SK-N-SH (cell line): ENCODE measurements around the gene CALB2. TPM values are rescaled to one million over a fixed set of nuclear protein-coding genes. Genes with fewer than 3 reads are reported as not detected.

Experiments
- CTCF ChIA-PET: fragments of 300-600, 350-600 bp; formaldehyde crosslinking; extraction: SDS; loops from one replicate; lab custom pipeline; 2021; lab: Yijun Ruan, JAX
- POLR2A ChIA-PET: fragments of 350-600 bp; sonication (Branson Sonifier 250); formaldehyde crosslinking; extraction: SDS; loops from one replicate; lab custom pipeline; 2020; ENCODE audit warnings: antibody characterized with exemption, inconsistent platforms; lab: Yijun Ruan, JAX
- DNase-seq: peaks from one replicate; pipeline ENCODE4 v3.0.0; 2012
- H2AFZ ChIP-seq: fragments of 200-600 bp; sonication (generic); 2 replicates; pipeline ENCODE4 v1.8.1; 2016; ENCODE audit warnings: antibody characterized with exemption, mild to moderate bottlenecking, low read depth
- H3F3A ChIP-seq: fragments of 200-600 bp; sonication (generic); replicated peaks from 2 replicates; pipeline ENCODE3; 2016; ENCODE audit warnings: antibody characterized with exemption, mild to moderate bottlenecking; ENCODE audit not compliant: insufficient read depth
- H3K27ac ChIP-seq, 2 experiments: fragments of 200-500 bp in 1 of 2; fragments of 200-600 bp in 1 of 2; sonication (Bioruptor generic) in 1 of 2; sonication (generic), shearing (Covaris generic) in 1 of 2; 2 replicates each; pipeline versions ENCODE4 v1.5.1 to v1.6.1; 2014 to 2016; ENCODE audit warnings: low read depth in 2 of 2, inconsistent platforms in 1 of 2, low read length in 1 of 2, mild to moderate bottlenecking in 1 of 2, mixed read lengths in 1 of 2
- H3K27me3 ChIP-seq: fragments of 200-600 bp; sonication (generic), shearing (Covaris generic); 2 replicates; pipeline ENCODE4 v1.6.1; 2016; ENCODE audit warnings: mixed run types; ENCODE audit not compliant: insufficient read depth
- H3K36me3 ChIP-seq, 2 experiments: fragments of 200-500 bp in 1 of 2; fragments of 200-600 bp in 1 of 2; sonication (Bioruptor generic) in 1 of 2; sonication (generic) in 1 of 2; replicated peaks in 1 of 2; 2 replicates each; pipeline versions ENCODE3 to v1.5.1; 2014 to 2016; ENCODE audit warnings: low read length in 1 of 2, mild to moderate bottlenecking in 1 of 2; ENCODE audit not compliant: insufficient read depth in 2 of 2, control insufficient read depth in 1 of 2
- H3K4me1 ChIP-seq, 2 experiments: fragments of 200-500 bp in 1 of 2; fragments of 200-600 bp in 1 of 2; sonication (Bioruptor generic) in 1 of 2; sonication (generic), shearing (Covaris generic) in 1 of 2; 2 replicates each; pipeline versions ENCODE4 v1.5.1 to v1.6.1; 2014 to 2016; ENCODE audit warnings: low read depth in 1 of 2, low read length in 1 of 2, mixed run types in 1 of 2; ENCODE audit not compliant: insufficient read depth in 2 of 2, control insufficient read depth in 1 of 2
- H3K4me2 ChIP-seq: fragments of 200-600 bp; sonication (generic), shearing (Covaris generic); 2 replicates; pipeline ENCODE4 v1.6.1; 2017; ENCODE audit warnings: mixed run types
- H3K4me3 ChIP-seq, 2 experiments: fragments of 200-500 bp in 1 of 2; fragments of 200-600 bp in 1 of 2; sonication (Bioruptor generic) in 1 of 2; sonication (generic), shearing (Covaris generic) in 1 of 2; 2 replicates each; pipeline versions ENCODE4 v1.5.1 to v1.8.1; 2014 to 2016; ENCODE audit warnings: low read depth in 2 of 2, inconsistent platforms in 1 of 2, low read length in 1 of 2, mild to moderate bottlenecking in 1 of 2, mixed read lengths in 1 of 2, moderate library complexity in 1 of 2
- H3K79me2 ChIP-seq: fragments of 200-600 bp; sonication (generic); 2 replicates; pipeline ENCODE4 v1.8.1; 2017; ENCODE audit warnings: mild to moderate bottlenecking; ENCODE audit not compliant: insufficient read depth
- H3K9ac ChIP-seq: fragments of 200-600 bp; sonication (generic); 2 replicates; pipeline ENCODE4 v1.6.1; 2017; ENCODE audit warnings: mixed run types
- H3K9me2 ChIP-seq: fragments of 200-600 bp; sonication (generic); 2 replicates; pipeline ENCODE4 v1.6.1; 2017; ENCODE audit warnings: mixed run types
- H3K9me3 ChIP-seq: fragments of 200-600 bp; sonication (generic); 2 replicates; pipeline ENCODE4 v1.6.1; 2017; ENCODE audit warnings: mixed run types, mild to moderate bottlenecking, moderate library complexity
- H4K20me1 ChIP-seq: fragments of 200-600 bp; sonication (generic); 2 replicates; pipeline ENCODE4 v1.6.1; 2017; ENCODE audit warnings: mild to moderate bottlenecking, mixed run types; ENCODE audit not compliant: insufficient read depth
- CHD2 ChIP-seq: fragments of 150-350 bp; IDR thresholded peaks from 2 replicates; pipeline ENCODE4 v1.6.1; 2018; ENCODE audit warnings: low read length; ENCODE audit not compliant: partially characterized antibody
- ELF1 ChIP-seq: IDR thresholded peaks from 2 replicates; pipeline ENCODE4 v1.4.0; 2012
- EP300 ChIP-seq, 2 experiments: IDR thresholded peaks; 2 replicates each; pipeline versions ENCODE4 v1.4.0 to v1.6.1; 2012; ENCODE audit warnings: borderline replicate concordance in 1 of 2, low read depth in 1 of 2, low read length in 1 of 2
- EZH2phosphoT487 ChIP-seq: fragments of 200-600 bp; sonication (generic); IDR thresholded peaks from 2 replicates; pipeline ENCODE4 v1.6.1; 2017; ENCODE audit warnings: low read depth, mixed run types, mild to moderate bottlenecking, antibody characterized with exemption, moderate library complexity, borderline replicate concordance
- FOSL2 ChIP-seq: IDR thresholded peaks from 2 replicates; pipeline ENCODE4 v1.4.0; 2012; ENCODE audit warnings: low read depth, mild to moderate bottlenecking, moderate library complexity, borderline replicate concordance
- FOXJ3 ChIP-seq: sonication (generic); formaldehyde crosslinking; IDR thresholded peaks from 2 replicates; pipeline ENCODE4 v1.5.1; 2020; ENCODE audit warnings: mild to moderate bottlenecking, missing genetic modification reagents
- FOXM1 ChIP-seq: IDR thresholded peaks from 2 replicates; pipeline ENCODE4 v1.4.0; 2012; ENCODE audit warnings: low read depth, mild to moderate bottlenecking
- JUND ChIP-seq: IDR thresholded peaks from 2 replicates; pipeline ENCODE4 v1.4.0; 2012
- MEF2A ChIP-seq: IDR thresholded peaks from 2 replicates; pipeline ENCODE4 v1.4.0; 2012; ENCODE audit warnings: low read depth, borderline replicate concordance
- NRF1 ChIP-seq: IDR thresholded peaks from 2 replicates; pipeline ENCODE4 v1.6.1; 2012; ENCODE audit warnings: low read depth, mild to moderate bottlenecking, low read length
- RAD21 ChIP-seq: IDR thresholded peaks from 2 replicates; pipeline ENCODE4 v1.6.1; 2012; ENCODE audit warnings: mild to moderate bottlenecking, low read length
- RFX5 ChIP-seq: IDR thresholded peaks from 2 replicates; pipeline ENCODE4 v1.6.1; 2012; ENCODE audit warnings: mild to moderate bottlenecking, improper control_type of control experiment, low read length
- SIN3A ChIP-seq: IDR thresholded peaks from 2 replicates; pipeline ENCODE4 v1.6.1; 2012; ENCODE audit warnings: low read depth, mild to moderate bottlenecking, low read length, moderate library complexity, borderline replicate concordance
- TCF12 ChIP-seq: IDR thresholded peaks from 2 replicates; pipeline ENCODE4 v1.4.0; 2012
- TEAD4 ChIP-seq: IDR thresholded peaks from 2 replicates; pipeline ENCODE4 v1.4.0; 2012; ENCODE audit warnings: mild to moderate bottlenecking, borderline replicate concordance; ENCODE audit not compliant: insufficient read depth
- WGBS: methylation state at CpG from one replicate; pipeline ENCODE4 v1.1.6; 2017; ENCODE audit warnings: low lambda C conversion rate; 5-methylcytosine and 5-hydroxymethylcytosine counted together
- polyA plus RNA-seq, 3 experiments: library from polyadenylated mRNA; depleted of rRNA; stranded (reverse); fragments of >200 nt; gene quantifications; 2 replicates each; pipeline ENCODE4 v1.2.3, GENCODE V29; 2012
- TF ChIP-seq, protein P1 (sequence below): IDR thresholded peaks from 2 replicates; pipeline ENCODE4 v1.4.0; 2012; ENCODE audit warnings: low read depth, borderline replicate concordance
- TF ChIP-seq, protein P2 (sequence below): fragments of 200-600 bp; sonication (generic); IDR thresholded peaks from 2 replicates; pipeline ENCODE4 v1.6.1; 2017; ENCODE audit warnings: antibody characterized with exemption, mild to moderate bottlenecking, moderate library complexity
- TF ChIP-seq, protein P3 (sequence below): fragments of 150-350 bp; IDR thresholded peaks from 2 replicates; pipeline ENCODE4 v1.6.1; 2016; ENCODE audit warnings: mild to moderate bottlenecking, low read depth, low read length
- TF ChIP-seq, protein P4 (sequence below): IDR thresholded peaks from 2 replicates; pipeline ENCODE4 v1.6.1; 2012; ENCODE audit warnings: mild to moderate bottlenecking, low read depth, low read length, moderate library complexity

The CALB2 gene
- polyA plus RNA-seq, 1 of the 3 experiments (the other 2 are of a cell fraction), result 0.12 TPM

DNA sequence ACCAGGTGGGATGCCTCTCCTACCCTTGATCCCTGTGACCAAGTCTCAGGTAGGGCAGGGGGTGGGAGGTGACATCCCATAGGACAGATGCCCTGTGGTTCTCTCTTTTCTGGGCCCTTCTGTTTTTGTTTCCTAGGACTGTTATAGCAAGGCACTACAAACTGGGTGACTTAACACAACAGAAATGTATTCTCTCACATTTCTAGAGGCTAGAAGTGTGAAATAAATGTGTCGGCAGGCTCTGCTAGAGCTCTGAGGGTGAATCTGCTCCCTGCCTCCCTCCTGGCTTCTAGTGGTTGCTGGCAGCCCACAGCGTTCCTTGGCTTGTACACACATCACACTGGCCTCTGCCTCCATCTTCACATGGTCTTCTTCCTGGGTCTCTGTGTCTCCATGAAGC is 12.7 kb downstream of the CALB2 start:
- Histone ChIP-seq H3K4me2 (no peak overlapping the region), H3K4me3 (no peak overlapping the region), H3K9ac (no peak overlapping the region), H3K27me3 (no peaks in the 10 kb centered on the region; the same call in 1 of the 2 replicates), H3K36me3 (no peaks in the 10 kb centered on the region), H3K79me2 (no peaks in the 10 kb centered on the region), H3K9me3 (no peaks in the 10 kb centered on the region), H3K27ac (no peak overlapping the region), H3F3A (no peaks in the 10 kb centered on the region), H3K9me2 (no peaks in the 10 kb centered on the region), H2AFZ (no peak overlapping the region), H4K20me1 (no peaks in the 10 kb centered on the region), H3K4me1 (peaks cover 0 to 3% of the 10 kb centered on the region in 2 experiments; a peak in 1 of 4 replicates)
- POLR2A ChIA-PET, result no interaction called here
- TF ChIP-seq FOXM1 (no peak), RFX5 (no peak), MEF2A (no peak), FOXJ3 (CRISPR knock-in tag) (no peak), TCF12 (no peak)
- TF ChIP-seq, protein P1, sequence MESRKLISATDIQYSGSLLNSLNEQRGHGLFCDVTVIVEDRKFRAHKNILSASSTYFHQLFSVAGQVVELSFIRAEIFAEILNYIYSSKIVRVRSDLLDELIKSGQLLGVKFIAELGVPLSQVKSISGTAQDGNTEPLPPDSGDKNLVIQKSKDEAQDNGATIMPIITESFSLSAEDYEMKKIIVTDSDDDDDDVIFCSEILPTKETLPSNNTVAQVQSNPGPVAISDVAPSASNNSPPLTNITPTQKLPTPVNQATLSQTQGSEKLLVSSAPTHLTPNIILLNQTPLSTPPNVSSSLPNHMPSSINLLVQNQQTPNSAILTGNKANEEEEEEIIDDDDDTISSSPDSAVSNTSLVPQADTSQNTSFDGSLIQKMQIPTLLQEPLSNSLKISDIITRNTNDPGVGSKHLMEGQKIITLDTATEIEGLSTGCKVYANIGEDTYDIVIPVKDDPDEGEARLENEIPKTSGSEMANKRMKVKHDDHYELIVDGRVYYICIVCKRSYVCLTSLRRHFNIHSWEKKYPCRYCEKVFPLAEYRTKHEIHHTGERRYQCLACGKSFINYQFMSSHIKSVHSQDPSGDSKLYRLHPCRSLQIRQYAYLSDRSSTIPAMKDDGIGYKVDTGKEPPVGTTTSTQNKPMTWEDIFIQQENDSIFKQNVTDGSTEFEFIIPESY, result no peak
- TF ChIP-seq, protein P2, sequence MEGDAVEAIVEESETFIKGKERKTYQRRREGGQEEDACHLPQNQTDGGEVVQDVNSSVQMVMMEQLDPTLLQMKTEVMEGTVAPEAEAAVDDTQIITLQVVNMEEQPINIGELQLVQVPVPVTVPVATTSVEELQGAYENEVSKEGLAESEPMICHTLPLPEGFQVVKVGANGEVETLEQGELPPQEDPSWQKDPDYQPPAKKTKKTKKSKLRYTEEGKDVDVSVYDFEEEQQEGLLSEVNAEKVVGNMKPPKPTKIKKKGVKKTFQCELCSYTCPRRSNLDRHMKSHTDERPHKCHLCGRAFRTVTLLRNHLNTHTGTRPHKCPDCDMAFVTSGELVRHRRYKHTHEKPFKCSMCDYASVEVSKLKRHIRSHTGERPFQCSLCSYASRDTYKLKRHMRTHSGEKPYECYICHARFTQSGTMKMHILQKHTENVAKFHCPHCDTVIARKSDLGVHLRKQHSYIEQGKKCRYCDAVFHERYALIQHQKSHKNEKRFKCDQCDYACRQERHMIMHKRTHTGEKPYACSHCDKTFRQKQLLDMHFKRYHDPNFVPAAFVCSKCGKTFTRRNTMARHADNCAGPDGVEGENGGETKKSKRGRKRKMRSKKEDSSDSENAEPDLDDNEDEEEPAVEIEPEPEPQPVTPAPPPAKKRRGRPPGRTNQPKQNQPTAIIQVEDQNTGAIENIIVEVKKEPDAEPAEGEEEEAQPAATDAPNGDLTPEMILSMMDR, result no peak
- CTCF ChIA-PET, result interaction anchor here (1.5 to 3.2 kb wide), 2 partner anchors 13 to 14 kb away, joined by 3 to 14 read pairs; partner anchors contain the start of gene CALB2
- DNase-seq, result no peak
- 63% methylated on average over 2 of the region's 2 CpGs for WGBS

DNA sequence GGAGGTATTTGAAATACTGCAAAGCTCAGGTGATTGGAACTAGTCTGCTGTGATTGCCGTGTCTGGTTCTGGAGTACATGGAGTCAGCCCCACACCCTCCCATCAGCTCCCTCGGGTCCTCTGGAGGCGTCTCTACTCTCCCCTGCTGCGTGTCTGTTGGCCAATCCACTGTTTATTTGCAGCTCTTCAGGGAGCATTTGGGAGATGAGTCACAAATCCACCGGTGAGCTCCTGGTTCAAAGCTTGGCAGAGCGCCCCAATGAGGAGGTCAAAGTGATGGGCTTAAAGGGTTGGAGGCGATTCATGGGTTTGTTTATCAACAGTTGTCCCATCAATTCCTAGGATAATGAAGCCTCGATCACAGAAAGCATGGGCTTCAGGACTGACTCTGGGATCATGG is 14.6 kb downstream of the CALB2 start:
- H3K79me2 ChIP-seq, result no peaks in the 10 kb centered on the region
- H3K27ac ChIP-seq, result no peak overlapping the region
- H2AFZ ChIP-seq, result no peak overlapping the region
- H3K27me3 ChIP-seq, result no peaks in the 10 kb centered on the region; the same call in 1 of the 2 replicates
- WGBS, result 5% methylated on average over 8 of the region's 8 CpGs
- no peaks in the 10 kb centered on the region for H3K9me2 ChIP-seq
- no peaks in the 10 kb centered on the region for H3K36me3 ChIP-seq
- no peaks in the 10 kb centered on the region for H3K4me1 ChIP-seq
- CTCF ChIA-PET, result interaction anchor here (1.3 to 3.9 kb wide), 2 partner anchors 15 to 39 kb away, joined by 5 to 26 read pairs; partner anchors contain the start of gene CALB2
- H4K20me1 ChIP-seq, result no peaks in the 10 kb centered on the region
- H3K9me3 ChIP-seq, result no peaks in the 10 kb centered on the region
- POLR2A ChIA-PET, result no interaction called here
- no peaks in the 10 kb centered on the region for H3F3A ChIP-seq
- TF ChIP-seq, protein P3, sequence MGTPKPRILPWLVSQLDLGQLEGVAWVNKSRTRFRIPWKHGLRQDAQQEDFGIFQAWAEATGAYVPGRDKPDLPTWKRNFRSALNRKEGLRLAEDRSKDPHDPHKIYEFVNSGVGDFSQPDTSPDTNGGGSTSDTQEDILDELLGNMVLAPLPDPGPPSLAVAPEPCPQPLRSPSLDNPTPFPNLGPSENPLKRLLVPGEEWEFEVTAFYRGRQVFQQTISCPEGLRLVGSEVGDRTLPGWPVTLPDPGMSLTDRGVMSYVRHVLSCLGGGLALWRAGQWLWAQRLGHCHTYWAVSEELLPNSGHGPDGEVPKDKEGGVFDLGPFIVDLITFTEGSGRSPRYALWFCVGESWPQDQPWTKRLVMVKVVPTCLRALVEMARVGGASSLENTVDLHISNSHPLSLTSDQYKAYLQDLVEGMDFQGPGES, result no peak
- TF ChIP-seq FOSL2, result no peak
- no peak for TF ChIP-seq TEAD4
- no peak for TF ChIP-seq EP300 (IDR thresholded peaks at IDR 0.05; ENCODE audit: borderline replicate concordance in 1 of 2, low read depth in 1 of 2, low read length in 1 of 2)
- TF ChIP-seq, protein P4, sequence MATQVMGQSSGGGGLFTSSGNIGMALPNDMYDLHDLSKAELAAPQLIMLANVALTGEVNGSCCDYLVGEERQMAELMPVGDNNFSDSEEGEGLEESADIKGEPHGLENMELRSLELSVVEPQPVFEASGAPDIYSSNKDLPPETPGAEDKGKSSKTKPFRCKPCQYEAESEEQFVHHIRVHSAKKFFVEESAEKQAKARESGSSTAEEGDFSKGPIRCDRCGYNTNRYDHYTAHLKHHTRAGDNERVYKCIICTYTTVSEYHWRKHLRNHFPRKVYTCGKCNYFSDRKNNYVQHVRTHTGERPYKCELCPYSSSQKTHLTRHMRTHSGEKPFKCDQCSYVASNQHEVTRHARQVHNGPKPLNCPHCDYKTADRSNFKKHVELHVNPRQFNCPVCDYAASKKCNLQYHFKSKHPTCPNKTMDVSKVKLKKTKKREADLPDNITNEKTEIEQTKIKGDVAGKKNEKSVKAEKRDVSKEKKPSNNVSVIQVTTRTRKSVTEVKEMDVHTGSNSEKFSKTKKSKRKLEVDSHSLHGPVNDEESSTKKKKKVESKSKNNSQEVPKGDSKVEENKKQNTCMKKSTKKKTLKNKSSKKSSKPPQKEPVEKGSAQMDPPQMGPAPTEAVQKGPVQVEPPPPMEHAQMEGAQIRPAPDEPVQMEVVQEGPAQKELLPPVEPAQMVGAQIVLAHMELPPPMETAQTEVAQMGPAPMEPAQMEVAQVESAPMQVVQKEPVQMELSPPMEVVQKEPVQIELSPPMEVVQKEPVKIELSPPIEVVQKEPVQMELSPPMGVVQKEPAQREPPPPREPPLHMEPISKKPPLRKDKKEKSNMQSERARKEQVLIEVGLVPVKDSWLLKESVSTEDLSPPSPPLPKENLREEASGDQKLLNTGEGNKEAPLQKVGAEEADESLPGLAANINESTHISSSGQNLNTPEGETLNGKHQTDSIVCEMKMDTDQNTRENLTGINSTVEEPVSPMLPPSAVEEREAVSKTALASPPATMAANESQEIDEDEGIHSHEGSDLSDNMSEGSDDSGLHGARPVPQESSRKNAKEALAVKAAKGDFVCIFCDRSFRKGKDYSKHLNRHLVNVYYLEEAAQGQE, result no peak
- TF ChIP-seq JUND, result no peak
- TF ChIP-seq SIN3A, result no peak
- no peak for TF ChIP-seq NRF1
- TF ChIP-seq ELF1, result no peak
- no peak for TF ChIP-seq RAD21
- TF ChIP-seq CHD2, result no peak
- TF ChIP-seq FOXJ3 (CRISPR knock-in tag), result no peak
- no peak for TF ChIP-seq EZH2phosphoT487
- no peak for TF ChIP-seq MEF2A
- DNase-seq, result no peak
- no peak overlapping the region for H3K4me3 ChIP-seq
- H3K9ac ChIP-seq, result no peak overlapping the region
- no peak overlapping the region for H3K4me2 ChIP-seq
